Suprapubic skin (tissue), 3 donors: ENCODE measurements around the gene NEMP1.

Experiments used
- CTCF ChIP-seq, 2 donors: fragments of 200-600 bp in 1 of 2; fragments of 450-650 bp in 1 of 2; sonication (generic) in 1 of 2; IDR thresholded peaks; one replicate each; pipeline ENCODE4 v1.5.1; 2016 to 2019; ENCODE audit warnings: antibody characterized with exemption in 2 of 2, mild to moderate bottlenecking in 1 of 2, moderate library complexity in 1 of 2
- POLR2AphosphoS5 ChIP-seq, 3 donors: sonication (generic); formaldehyde crosslinking; IDR thresholded peaks; one replicate each; pipeline ENCODE4 v1.6.1; 2017; ENCODE audit warnings: antibody characterized with exemption in 3 of 3

- TF ChIP-seq POLR2AphosphoS5 (IDR thresholded peaks at IDR 0.05) (no peak), CTCF (IDR thresholded peaks at IDR 0.05) (peak; percentile 94 to 98)
These were observed 45.8 kb upstream of the NEMP1 start for GRCh38 chr12:57124261-57124877.
